ENCODE data around the gene STX18. TPM values are rescaled to one million over a fixed set of nuclear protein-coding genes. Genes with fewer than 3 reads are reported as not detected.

Gene STX18
- total RNA-seq, 2 donors from 2014 or later: 31.4 to 31.8 TPM

- H3K4me3 ChIP-seq: no peak overlapping the region
- H3K27me3 ChIP-seq: peaks cover 4% of the 10 kb centered on the region
- H3K9me3 ChIP-seq: no peaks in the 10 kb centered on the region
- TF ChIP-seq CTCF (IDR thresholded peaks at IDR 0.05): no peak
- no peak overlapping the region for H3K27ac ChIP-seq
- intact Hi-C loops (cut with DNase I): no loop called here
- H3K4me1 ChIP-seq: no peaks in the 10 kb centered on the region
- no peaks in the 10 kb centered on the region for H3K36me3 ChIP-seq
- H3K9ac ChIP-seq (ENCODE audit: low read depth in 2 of 2, low read length in 2 of 2): no peak overlapping the region
- DNase-seq: no peak
Measured at GRCh38 chr4:4395371-4395770, 146.5 kb downstream of the STX18 start.

GRCh38 chr4:4394644-4395043 lies 147.2 kb downstream of the STX18 start:
- Histone ChIP-seq H3K27me3 (peaks cover 4% of the 10 kb centered on the region), H3K4me1 (no peaks in the 10 kb centered on the region), H3K4me3 (no peak overlapping the region), H3K27ac (no peak overlapping the region), H3K36me3 (no peaks in the 10 kb centered on the region), H3K9me3 (no peaks in the 10 kb centered on the region), H3K9ac (ENCODE audit: low read depth in 2 of 2, low read length in 2 of 2) (no peak overlapping the region)
- no peak for TF ChIP-seq CTCF (IDR thresholded peaks at IDR 0.05)
- DNase-seq: no peak
- intact Hi-C loops (cut with DNase I): no loop called here

GRCh38 chr4:4392501-4393183 lies 149.2 kb downstream of the STX18 start:
- DNase-seq: no peak
- Histone ChIP-seq H3K9me3 (no peaks in the 10 kb centered on the region), H3K4me3 (no peak overlapping the region), H3K27ac (no peak overlapping the region), H3K4me1 (no peaks in the 10 kb centered on the region), H3K9ac (ENCODE audit: low read depth in 2 of 2, low read length in 2 of 2) (no peak overlapping the region), H3K27me3 (peaks cover 16% of the 10 kb centered on the region), H3K36me3 (no peaks in the 10 kb centered on the region)
- no peak for TF ChIP-seq CTCF (IDR thresholded peaks at IDR 0.05)
- intact Hi-C loops (cut with DNase I): no loop called here

GRCh38 chr4:4391866-4392265 lies 150.0 kb downstream of the STX18 start:
- Histone ChIP-seq H3K4me1 (no peaks in the 10 kb centered on the region), H3K9me3 (no peaks in the 10 kb centered on the region), H3K27me3 (peaks cover 24% of the 10 kb centered on the region), H3K36me3 (no peaks in the 10 kb centered on the region), H3K4me3 (no peak overlapping the region), H3K9ac (ENCODE audit: low read depth in 2 of 2, low read length in 2 of 2) (no peak overlapping the region), H3K27ac (no peak overlapping the region)
- DNase-seq: no peak
- intact Hi-C loops (cut with DNase I): no loop called here
- no peak for TF ChIP-seq CTCF (IDR thresholded peaks at IDR 0.05)

- H3K4me3 ChIP-seq: no peak overlapping the region
- no peak overlapping the region for H3K9ac ChIP-seq (ENCODE audit: low read depth in 2 of 2, low read length in 2 of 2)
- DNase-seq: no peak
- peaks cover 35% of the 10 kb centered on the region for H3K27me3 ChIP-seq
- intact Hi-C loops (cut with DNase I): no loop called here
- H3K36me3 ChIP-seq: no peaks in the 10 kb centered on the region
- H3K27ac ChIP-seq: no peak overlapping the region
- no peak for TF ChIP-seq CTCF (IDR thresholded peaks at IDR 0.05)
- no peaks in the 10 kb centered on the region for H3K9me3 ChIP-seq
- H3K4me1 ChIP-seq: no peaks in the 10 kb centered on the region
Measured at GRCh38 chr4:4390515-4391240, 151.2 kb downstream of the STX18 start.

Data from colonic mucosa (tissue), 4 donors.